D721Med (cell line): Measurements from ENCODE around the gene TPRA1.

ENCODE experiments used
- DNase-seq: peaks from one replicate; pipeline ENCODE4 v3.0.0; 2011; ENCODE audit warnings: low spot score; ENCODE audit not compliant: insufficient read length
- FAIRE-seq: peaks from 2 replicates; lab custom pipeline; 2011; peaks lifted over from hg19 to GRCh38; lab: Jason Lieb, UNC
- TF ChIP-seq, protein P1 (sequence below): IDR thresholded peaks from 2 replicates; pipeline ENCODE4 v1.5.1; 2012; ENCODE audit warnings: mild to moderate bottlenecking, control low read depth; ENCODE audit not compliant: insufficient read depth; ENCODE audit errors: missing control alignments

TPRA1 gene

DNA sequence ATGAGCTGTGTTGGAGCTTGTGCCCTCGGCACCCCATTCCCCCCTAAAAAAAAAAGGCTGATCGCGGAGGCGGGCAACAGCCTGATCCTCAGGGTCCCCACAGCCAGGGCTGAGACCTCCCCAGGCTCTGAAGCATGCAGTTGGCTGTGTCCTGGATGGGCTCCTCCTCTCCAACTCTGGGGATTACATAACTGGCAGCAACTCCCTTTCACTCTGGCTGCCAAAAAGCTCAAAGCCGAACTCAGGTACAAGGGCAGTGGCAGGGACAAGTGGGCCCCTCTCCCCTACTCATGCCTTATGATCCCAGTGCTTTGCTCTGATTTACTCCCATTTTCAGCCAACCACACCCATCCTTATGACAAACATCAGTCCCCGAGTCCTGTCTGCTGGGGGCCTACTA lies 18.3 kb downstream of the TPRA1 start:
- DNase-seq (no peak), FAIRE-seq (no peak)
- TF ChIP-seq, protein P1, sequence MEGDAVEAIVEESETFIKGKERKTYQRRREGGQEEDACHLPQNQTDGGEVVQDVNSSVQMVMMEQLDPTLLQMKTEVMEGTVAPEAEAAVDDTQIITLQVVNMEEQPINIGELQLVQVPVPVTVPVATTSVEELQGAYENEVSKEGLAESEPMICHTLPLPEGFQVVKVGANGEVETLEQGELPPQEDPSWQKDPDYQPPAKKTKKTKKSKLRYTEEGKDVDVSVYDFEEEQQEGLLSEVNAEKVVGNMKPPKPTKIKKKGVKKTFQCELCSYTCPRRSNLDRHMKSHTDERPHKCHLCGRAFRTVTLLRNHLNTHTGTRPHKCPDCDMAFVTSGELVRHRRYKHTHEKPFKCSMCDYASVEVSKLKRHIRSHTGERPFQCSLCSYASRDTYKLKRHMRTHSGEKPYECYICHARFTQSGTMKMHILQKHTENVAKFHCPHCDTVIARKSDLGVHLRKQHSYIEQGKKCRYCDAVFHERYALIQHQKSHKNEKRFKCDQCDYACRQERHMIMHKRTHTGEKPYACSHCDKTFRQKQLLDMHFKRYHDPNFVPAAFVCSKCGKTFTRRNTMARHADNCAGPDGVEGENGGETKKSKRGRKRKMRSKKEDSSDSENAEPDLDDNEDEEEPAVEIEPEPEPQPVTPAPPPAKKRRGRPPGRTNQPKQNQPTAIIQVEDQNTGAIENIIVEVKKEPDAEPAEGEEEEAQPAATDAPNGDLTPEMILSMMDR, result no peak

DNA sequence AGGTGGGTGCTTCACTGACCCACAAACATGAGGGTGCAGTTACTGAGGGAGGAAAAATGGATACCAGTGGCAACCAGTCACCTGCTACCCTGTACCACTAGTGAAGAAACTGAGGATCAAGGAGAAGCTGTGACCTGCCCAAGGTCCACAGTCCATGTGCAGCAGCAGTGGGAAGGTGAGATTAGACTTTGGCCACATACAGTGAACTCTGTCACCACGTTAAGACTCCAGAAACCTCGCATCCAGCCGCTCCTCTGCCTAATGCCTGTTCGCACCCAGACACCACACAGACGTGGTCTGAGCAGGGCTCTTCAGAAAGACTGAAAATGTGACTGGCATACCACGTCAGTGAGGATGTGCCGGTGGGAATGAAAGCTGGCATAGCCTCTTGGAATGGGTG lies 20.0 kb downstream of the TPRA1 start:
- no peak for DNase-seq
- TF ChIP-seq, protein P1, result no peak

DNA sequence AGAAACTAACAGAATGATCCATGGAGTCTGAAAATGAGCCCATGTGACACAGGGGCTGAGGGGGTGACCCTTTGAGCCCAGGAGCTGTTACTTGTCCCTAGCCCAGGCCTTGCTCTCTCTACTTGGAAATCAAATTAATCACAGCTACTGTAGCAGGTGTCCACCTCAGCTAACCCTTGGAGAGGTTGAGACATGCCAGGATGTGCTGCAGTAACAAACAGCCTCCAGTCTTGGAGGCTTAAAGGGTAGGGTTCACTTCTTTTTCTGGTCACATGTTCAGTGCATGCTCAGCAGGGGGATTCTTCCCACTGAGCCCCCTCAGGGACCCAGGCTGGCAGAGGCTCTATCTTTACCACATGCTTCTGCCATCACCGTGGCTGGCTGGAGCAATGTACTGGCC lies 21.4 kb downstream of the TPRA1 start:
- no peak for FAIRE-seq
- TF ChIP-seq, protein P1, result no peak
- no peak for DNase-seq

More for the DNA sequence above, 20.0 kb downstream of the TPRA1 start:
- FAIRE-seq, result no peak

DNA sequence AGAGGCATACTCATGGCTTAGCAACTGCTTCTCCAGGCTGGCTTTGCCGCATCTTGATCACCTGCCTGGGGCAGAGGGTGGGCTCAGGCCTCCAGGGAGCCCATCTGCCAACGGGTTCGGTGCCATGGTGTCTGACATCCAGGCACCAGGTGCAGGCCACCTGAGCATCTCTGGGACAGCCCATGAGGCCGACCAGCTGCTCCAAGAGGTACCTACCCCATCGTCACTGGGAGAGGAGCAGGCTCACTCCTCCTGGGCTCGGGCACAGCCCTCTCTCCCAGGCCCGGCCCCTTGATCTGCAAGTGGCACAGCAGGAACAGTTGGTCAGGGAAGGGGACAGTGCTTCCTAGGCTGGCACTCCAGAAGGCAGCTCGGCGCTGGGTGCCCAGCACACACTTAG lies 21.9 kb downstream of the TPRA1 start:
- no peak for FAIRE-seq
- no peak for DNase-seq
- TF ChIP-seq, protein P1, result no peak

DNA sequence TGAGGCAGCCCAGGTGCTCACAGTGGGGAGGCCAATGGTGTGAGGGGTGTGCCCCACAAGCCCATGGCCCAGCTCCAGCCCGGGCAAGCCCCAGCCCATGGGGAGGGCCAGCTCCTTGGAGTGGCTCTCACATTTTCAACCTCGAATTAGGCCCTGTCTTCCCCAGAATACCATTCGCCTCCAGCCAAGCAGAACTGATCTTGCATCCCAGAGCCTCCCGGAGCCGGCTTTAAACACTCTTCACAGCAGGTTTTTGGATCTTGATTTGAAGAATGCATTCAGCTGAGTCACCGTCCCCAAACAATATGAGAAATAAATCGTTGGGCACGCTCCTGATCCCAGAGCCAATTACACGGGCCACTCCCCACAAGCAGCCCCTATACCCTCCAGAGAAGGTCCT lies 23.7 kb downstream of the TPRA1 start:
- TF ChIP-seq, protein P1, result no peak
- no peak for DNase-seq
- FAIRE-seq, result no peak

DNA sequence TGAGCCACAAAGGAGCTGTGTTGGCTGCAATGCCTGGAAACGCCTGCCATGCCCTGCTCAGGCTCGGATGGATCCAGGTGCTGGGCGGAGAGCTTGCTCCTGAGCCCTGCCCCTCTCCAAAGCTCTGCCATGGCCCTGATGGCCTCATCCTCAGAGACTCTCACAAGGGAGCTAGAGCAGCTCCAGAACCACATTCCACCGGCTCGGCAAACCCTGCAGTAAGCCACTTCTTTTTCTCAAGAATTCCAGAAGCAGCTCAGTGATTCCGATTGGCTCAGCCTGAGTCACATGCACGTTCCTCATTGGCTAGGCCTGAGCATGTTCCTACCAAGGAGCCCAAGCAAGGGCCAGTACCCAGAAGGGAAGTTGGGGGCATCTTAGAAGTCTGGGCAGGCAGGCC lies 24.8 kb downstream of the TPRA1 start:
- no peak for FAIRE-seq
- no peak for DNase-seq
- TF ChIP-seq, protein P1, result no peak

DNA sequence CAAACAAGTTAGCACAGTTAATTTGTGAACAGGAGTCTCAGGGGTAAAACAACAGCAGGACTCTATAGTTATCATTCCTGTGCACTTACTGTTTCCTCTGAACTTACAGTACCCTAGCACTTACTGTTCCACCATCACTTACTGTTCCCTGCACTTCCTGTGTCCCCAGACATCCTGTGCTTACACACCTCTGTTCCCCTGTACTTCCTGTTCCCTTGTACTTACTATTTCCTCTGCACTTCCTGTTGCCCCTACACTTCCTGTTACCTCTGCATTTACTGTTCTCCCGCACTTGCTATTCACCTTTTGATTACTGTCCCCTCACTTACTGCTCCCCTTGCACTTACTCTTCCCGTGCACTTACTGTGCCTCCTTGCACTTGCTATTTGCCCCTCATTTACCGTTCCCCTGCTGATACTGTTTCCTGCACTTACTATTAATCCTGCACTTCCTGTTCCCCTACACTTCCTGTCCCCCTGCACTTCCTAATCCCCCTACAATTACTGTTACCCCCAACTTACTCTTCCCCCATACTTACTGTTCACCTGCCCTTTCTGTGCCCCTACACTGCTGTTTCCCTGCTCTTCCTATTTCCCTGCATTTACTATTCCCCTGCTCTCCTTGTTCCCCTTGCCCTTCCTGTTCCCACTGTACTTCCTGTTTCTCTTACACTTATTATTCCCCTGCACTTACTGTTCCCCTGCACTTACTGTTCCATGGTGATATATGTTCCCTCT lies 30.3 kb downstream of the TPRA1 start:
- FAIRE-seq (no peak), DNase-seq (no peak)
- TF ChIP-seq, protein P1, result no peak
